Vagina (tissue), 2 donors: ENCODE data around the gene DHRSX.

Experiments used
- POLR2AphosphoS5 ChIP-seq, 2 donors: sonication (generic); formaldehyde crosslinking; IDR thresholded peaks; one replicate each; pipeline ENCODE4 v1.9.0; 2017; ENCODE audit warnings: antibody characterized with exemption in 2 of 2, mild to moderate bottlenecking in 2 of 2, low read depth in 1 of 2; ENCODE audit not compliant: insufficient read depth in 1 of 2
- TF ChIP-seq, protein P1 (sequence below), 3 experiments: fragments of 450-650 bp in 2 of 3; fragments of 200-600 bp in 1 of 3; sonication (generic) in 1 of 3; IDR thresholded peaks; one replicate each; pipeline ENCODE4 v1.5.1; 2017 to 2019; ENCODE audit warnings: antibody characterized with exemption in 3 of 3, mild to moderate bottlenecking in 2 of 3, moderate library complexity in 2 of 3

DNA sequence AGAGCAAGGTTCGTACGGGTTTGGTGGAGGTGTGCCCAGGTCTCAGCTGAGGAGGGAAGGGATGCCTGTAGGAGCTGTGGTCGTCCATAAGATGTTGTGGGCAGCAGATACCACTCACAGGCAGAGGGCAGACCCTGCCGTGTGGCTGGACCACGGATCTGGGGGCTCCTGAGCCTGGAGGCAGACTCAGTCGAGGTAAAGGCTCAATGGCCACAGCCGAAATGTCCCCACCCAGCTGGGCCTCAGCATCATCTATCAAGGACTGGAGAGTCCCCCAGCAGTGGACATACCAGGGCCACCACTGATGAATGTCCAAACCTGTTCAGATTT lies 98.5 kb downstream of the DHRSX start:
- no peak for TF ChIP-seq POLR2AphosphoS5 (IDR thresholded peaks at IDR 0.05; ENCODE audit: insufficient read depth in 1 of 2, low read depth in 1 of 2)
- TF ChIP-seq, protein P1, sequence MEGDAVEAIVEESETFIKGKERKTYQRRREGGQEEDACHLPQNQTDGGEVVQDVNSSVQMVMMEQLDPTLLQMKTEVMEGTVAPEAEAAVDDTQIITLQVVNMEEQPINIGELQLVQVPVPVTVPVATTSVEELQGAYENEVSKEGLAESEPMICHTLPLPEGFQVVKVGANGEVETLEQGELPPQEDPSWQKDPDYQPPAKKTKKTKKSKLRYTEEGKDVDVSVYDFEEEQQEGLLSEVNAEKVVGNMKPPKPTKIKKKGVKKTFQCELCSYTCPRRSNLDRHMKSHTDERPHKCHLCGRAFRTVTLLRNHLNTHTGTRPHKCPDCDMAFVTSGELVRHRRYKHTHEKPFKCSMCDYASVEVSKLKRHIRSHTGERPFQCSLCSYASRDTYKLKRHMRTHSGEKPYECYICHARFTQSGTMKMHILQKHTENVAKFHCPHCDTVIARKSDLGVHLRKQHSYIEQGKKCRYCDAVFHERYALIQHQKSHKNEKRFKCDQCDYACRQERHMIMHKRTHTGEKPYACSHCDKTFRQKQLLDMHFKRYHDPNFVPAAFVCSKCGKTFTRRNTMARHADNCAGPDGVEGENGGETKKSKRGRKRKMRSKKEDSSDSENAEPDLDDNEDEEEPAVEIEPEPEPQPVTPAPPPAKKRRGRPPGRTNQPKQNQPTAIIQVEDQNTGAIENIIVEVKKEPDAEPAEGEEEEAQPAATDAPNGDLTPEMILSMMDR (IDR thresholded peaks at IDR 0.05), result no peak
